Erythroblast (primary cell): Measurements from ENCODE around the gene FOXL1.

Experiments
- GATA1 ChIP-seq: IDR thresholded peaks from 2 replicates; pipeline ENCODE4 v1.6.1; 2011; ENCODE audit warnings: low read depth, mild to moderate bottlenecking, control low read depth, low read length, moderate library complexity
- POLR2A ChIP-seq: IDR thresholded peaks from 2 replicates; pipeline ENCODE4 v1.6.1; 2011; ENCODE audit warnings: mild to moderate bottlenecking, low read length

DNA sequence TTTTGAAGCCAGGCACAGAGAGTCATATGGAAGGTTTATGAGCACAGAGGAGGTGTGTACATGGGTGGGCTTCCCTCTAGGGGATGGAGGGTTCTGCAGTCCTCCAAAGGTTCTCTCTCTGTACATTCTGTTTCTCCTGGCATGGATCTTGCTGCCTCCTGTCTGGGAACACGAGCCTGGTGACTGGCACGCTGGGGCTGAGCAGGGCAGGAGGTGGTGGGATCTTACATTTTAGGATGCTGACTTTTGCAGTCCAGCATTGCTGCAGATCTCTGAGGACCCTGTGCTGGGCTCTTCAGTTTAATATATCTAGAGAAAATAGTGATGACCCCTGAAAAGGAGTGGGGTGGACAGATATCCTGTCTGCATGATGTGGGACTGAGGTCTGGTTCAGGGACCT, 23.0 kb downstream of the FOXL1 start:
- no peak for TF ChIP-seq POLR2A
- no peak for TF ChIP-seq GATA1
